Stimulated activated CD4-positive, alpha-beta T cell treated with anti-CD3 and anti-CD28 coated beads, Interleukin-4, amount 100 ng/mL, for 24 hours (primary cell): ENCODE results near the gene DUOXA2.
"Not testable (repeated sequence)": the region's sequence is repeated elsewhere in the genome, so short reads cannot be mapped to it uniquely, and the experiment has no call there.

Experiments used
- DNase-seq: peaks from one replicate; pipeline ENCODE4 v3.0.0-alpha.2; 2020

Gene DUOXA2

GRCh38 chr15:45097466-45097865 lies 16.7 kb upstream of the DUOXA2 start:
- DNase-seq = no peak

- no peak for DNase-seq
These were observed 14.5 kb upstream of the DUOXA2 start for GRCh38 chr15:45099549-45100165.

GRCh38 chr15:45100884-45101625 lies 13.1 kb upstream of the DUOXA2 start:
- DNase-seq = no peak

GRCh38 chr15:45101749-45102148 lies 12.4 kb upstream of the DUOXA2 start:
- no peak for DNase-seq

- no peak for DNase-seq
These were observed 11.9 kb upstream of the DUOXA2 start for GRCh38 chr15:45102226-45102625.

GRCh38 chr15:45104170-45104569 lies 10.0 kb upstream of the DUOXA2 start:
- DNase-seq = not testable (repeated sequence)

- no peak for DNase-seq
These were observed 8.5 kb upstream of the DUOXA2 start for GRCh38 chr15:45105586-45105985.

GRCh38 chr15:45106002-45106790 lies 7.9 kb upstream of the DUOXA2 start:
- DNase-seq = no peak

GRCh38 chr15:45107941-45108630 lies 6.0 kb upstream of the DUOXA2 start:
- DNase-seq = no peak

- no peak for DNase-seq
These were observed 3.8 kb upstream of the DUOXA2 start for GRCh38 chr15:45110256-45110820.

- DNase-seq = no peak
These were observed 2.6 kb upstream of the DUOXA2 start for GRCh38 chr15:45111390-45112142.

GRCh38 chr15:45112143-45112590 lies 2.0 kb upstream of the DUOXA2 start:
- no peak for DNase-seq

GRCh38 chr15:45112591-45113379 lies 1.3 kb upstream of the DUOXA2 start:
- DNase-seq = no peak

GRCh38 chr15:45113380-45113990 lies 641 bp upstream of the DUOXA2 start:
- DNase-seq = no peak

GRCh38 chr15:45114751-45115085 lies 592 bp downstream of the DUOXA2 start:
- DNase-seq = no peak

- no peak for DNase-seq
These were observed 1.2 kb downstream of the DUOXA2 start for GRCh38 chr15:45115312-45115820.

GRCh38 chr15:45116006-45116481 lies 1.9 kb downstream of the DUOXA2 start:
- no peak for DNase-seq

GRCh38 chr15:45116482-45117307 lies 2.6 kb downstream of the DUOXA2 start:
- DNase-seq = no peak

GRCh38 chr15:45117308-45118130 lies 3.4 kb downstream of the DUOXA2 start:
- no peak for DNase-seq
